ENCODE measurements around the gene ADAM12. TPM values are rescaled to one million over a fixed set of nuclear protein-coding genes. Genes with fewer than 3 reads are reported as not detected.

ADAM12 gene
- total and polyA plus RNA-seq, 2 of the 13 experiments (the other 11 are each of a cell fraction or from before 2014, with no cell fraction given) = not detected

DNA sequence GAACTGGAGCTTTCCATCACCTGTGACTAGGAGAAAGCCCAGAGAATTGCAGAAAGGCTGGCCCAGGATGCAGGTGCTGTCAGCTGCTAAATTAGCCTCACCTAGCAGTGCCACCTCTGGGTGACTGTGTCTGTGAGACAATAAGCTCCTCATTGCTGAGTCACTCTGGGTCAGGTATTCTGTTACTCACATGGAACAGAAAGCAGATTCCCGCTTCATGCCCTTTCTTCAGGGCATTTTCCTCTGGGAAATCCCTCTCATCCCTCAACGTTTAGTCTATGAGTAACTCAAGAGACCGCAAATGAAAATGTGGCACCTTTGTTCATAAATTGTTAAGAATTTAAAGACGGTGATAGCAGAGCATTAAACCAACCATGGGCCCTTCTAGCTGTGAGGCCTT is 184.0 kb downstream of the ADAM12 start (continued):
- TF ChIP-seq TRAFD1 (CRISPR knock-in tag; IDR thresholded peaks at IDR 0.05; ENCODE audit: borderline replicate concordance) = no peak
- TF ChIP-seq ZNF317 (CRISPR knock-in tag; IDR thresholded peaks at IDR 0.05) = no peak
- TF ChIP-seq MED8 (CRISPR knock-in tag; IDR thresholded peaks at IDR 0.05; ENCODE audit: insufficient replicate concordance) = no peak
- TF ChIP-seq, protein P1, sequence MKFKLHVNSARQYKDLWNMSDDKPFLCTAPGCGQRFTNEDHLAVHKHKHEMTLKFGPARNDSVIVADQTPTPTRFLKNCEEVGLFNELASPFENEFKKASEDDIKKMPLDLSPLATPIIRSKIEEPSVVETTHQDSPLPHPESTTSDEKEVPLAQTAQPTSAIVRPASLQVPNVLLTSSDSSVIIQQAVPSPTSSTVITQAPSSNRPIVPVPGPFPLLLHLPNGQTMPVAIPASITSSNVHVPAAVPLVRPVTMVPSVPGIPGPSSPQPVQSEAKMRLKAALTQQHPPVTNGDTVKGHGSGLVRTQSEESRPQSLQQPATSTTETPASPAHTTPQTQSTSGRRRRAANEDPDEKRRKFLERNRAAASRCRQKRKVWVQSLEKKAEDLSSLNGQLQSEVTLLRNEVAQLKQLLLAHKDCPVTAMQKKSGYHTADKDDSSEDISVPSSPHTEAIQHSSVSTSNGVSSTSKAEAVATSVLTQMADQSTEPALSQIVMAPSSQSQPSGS (CRISPR knock-in tag; IDR thresholded peaks at IDR 0.05) = no peak
- no peak for TF ChIP-seq ZNF674 (CRISPR knock-in tag; IDR thresholded peaks at IDR 0.05; ENCODE audit: low read depth)
- no peak for TF ChIP-seq ZMYM3 (CRISPR knock-in tag; IDR thresholded peaks at IDR 0.05)
- no peak for TF ChIP-seq HINFP (CRISPR knock-in tag; IDR thresholded peaks at IDR 0.05; ENCODE audit: low read depth)
- TF ChIP-seq NFIC (IDR thresholded peaks at IDR 0.05; ENCODE audit: low read length) = no peak

DNA sequence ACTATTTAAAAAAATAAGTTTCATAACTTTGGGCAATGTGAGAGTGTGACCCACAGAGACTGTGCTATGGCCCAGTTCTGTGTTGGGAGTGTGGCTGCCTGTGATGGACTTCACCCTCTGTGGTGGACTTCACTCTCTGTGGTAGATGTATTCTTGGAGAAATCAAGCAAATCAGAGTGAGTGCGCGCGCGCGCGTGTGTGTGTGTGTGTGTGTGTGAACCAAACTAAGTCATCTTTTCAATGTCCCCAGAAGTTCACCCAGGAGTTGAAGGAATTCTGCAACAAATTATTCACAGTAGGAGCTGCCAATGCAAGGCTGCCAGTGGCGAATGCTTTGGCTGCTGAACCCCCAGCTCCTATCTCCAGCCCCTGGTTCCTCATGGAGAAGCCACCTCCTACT is 184.5 kb downstream of the ADAM12 start:
- Histone ChIP-seq H3K9ac (ENCODE audit: insufficient read depth, low read depth, low read length) (no peak overlapping the region), H2AFZ (ENCODE audit: low read length) (no peak overlapping the region), H3K4me3 (replicated peaks in 1 of 3; ENCODE audit: insufficient read depth in 1 of 3, low read depth in 2 of 3, low read length in 3 of 3) (no peak overlapping the region), H3K27ac (ENCODE audit: extremely low read length, insufficient read depth, low read length) (no peak overlapping the region), H3K36me3 (replicated peaks in 1 of 2; ENCODE audit: control insufficient read depth in 1 of 2, insufficient read depth in 2 of 2, low read length in 2 of 2) (no peaks in the 10 kb centered on the region), H3K4me1 (ENCODE audit: insufficient read depth, low read length) (no peaks in the 10 kb centered on the region), H3K4me2 (ENCODE audit: low read depth, low read length) (no peak overlapping the region), H3K27me3 (ENCODE audit: control insufficient read depth in 1 of 2, insufficient read depth in 2 of 2, low read length in 2 of 2) (peaks cover 0 to 9% of the 10 kb centered on the region in 2 experiments; a peak in 3 of 5 replicates), H4K20me1 (ENCODE audit: insufficient read depth, low read length) (no peaks in the 10 kb centered on the region), H3K79me2 (ENCODE audit: insufficient read depth, low read length) (no peaks in the 10 kb centered on the region), H3K9me3 (ENCODE audit: low read length) (no peaks in the 10 kb centered on the region)
- WGBS (ENCODE audit: low lambda C conversion rate) = 92% methylated on average over 6 of the region's 7 CpGs
- ChIA-PET POLR2A (no interaction called here), CTCF (ENCODE audit: low intra/inter-chr PET ratio, low total read pairs) (no interaction called here)
- DNase-seq (ENCODE audit: low spot score) (no peak), FAIRE-seq (no peak), ATAC-seq (no peak)
- in situ Hi-C loops (cut with HindIII; ENCODE audit: extremely low pct_ligation_motif_present, low pct_unique_long_range_greater_than_20kb) (no loop called here), intact Hi-C loops (cut with micrococcal nuclease; ENCODE audit: unreplicated experiment) (no loop called here)
- BruUV-seq (replicated peaks) = no TSS peak
- TF ChIP-seq ZNF557 (CRISPR knock-in tag; IDR thresholded peaks at IDR 0.05) = no peak
- TF ChIP-seq, protein P2, sequence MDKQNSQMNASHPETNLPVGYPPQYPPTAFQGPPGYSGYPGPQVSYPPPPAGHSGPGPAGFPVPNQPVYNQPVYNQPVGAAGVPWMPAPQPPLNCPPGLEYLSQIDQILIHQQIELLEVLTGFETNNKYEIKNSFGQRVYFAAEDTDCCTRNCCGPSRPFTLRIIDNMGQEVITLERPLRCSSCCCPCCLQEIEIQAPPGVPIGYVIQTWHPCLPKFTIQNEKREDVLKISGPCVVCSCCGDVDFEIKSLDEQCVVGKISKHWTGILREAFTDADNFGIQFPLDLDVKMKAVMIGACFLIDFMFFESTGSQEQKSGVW (CRISPR knock-in tag; IDR thresholded peaks at IDR 0.05; ENCODE audit: borderline replicate concordance) = no peak
- TF ChIP-seq KLF13 (CRISPR knock-in tag; IDR thresholded peaks at IDR 0.05) = no peak
- TF ChIP-seq ZMYM4 (CRISPR knock-in tag; IDR thresholded peaks at IDR 0.05) = no peak
- no peak for TF ChIP-seq PHF21A (CRISPR knock-in tag; IDR thresholded peaks at IDR 0.05)
- no peak for TF ChIP-seq NFIB (CRISPR knock-in tag; IDR thresholded peaks at IDR 0.05; ENCODE audit: borderline replicate concordance)
- TF ChIP-seq FOXP4 (CRISPR knock-in tag; IDR thresholded peaks at IDR 0.05) = no peak
- no peak for TF ChIP-seq CHCHD3 (CRISPR knock-in tag; IDR thresholded peaks at IDR 0.05)
